Measurements from ENCODE around the gene PKD2L2. TPM values are rescaled to one million over a fixed set of nuclear protein-coding genes. Genes with fewer than 3 reads are reported as not detected.
A peak's percentile ranks its signal among the peaks of the same experiment; 100 is the strongest.

Gene PKD2L2
- total and polyA plus RNA-seq, 8 donors: 0.23 to 0.82 (median 0.39) TPM; not detected in 2

GRCh38 chr5:137945825-137946224, 56.6 kb downstream of the PKD2L2 start:
- Histone ChIP-seq H3K4me1 (no peaks in the 10 kb centered on the region), H3K36me3 (peaks cover 10 to 100% of the 10 kb centered on the region in 2 donors), H3K4me3 (no peak overlapping the region), H3K27me3 (no peaks in the 10 kb centered on the region), H3K27ac (no peak overlapping the region), H3K9me3 (no peaks in the 10 kb centered on the region)
- DNase-seq (no peak), ATAC-seq (no peak)
- no peak for TF ChIP-seq CTCF (IDR thresholded peaks at IDR 0.05)
- intact Hi-C loops (cut with DNase I): no loop called here

GRCh38 chr5:137954131-137954879, 65.0 kb downstream of the PKD2L2 start:
- H3K4me3 ChIP-seq: no peak overlapping the region
- intact Hi-C loops (cut with DNase I): no loop called here
- H3K9me3 ChIP-seq: no peaks in the 10 kb centered on the region
- DNase-seq: peak in 1 of 4 donors; percentile 28
- H3K4me1 ChIP-seq: peaks cover 0 to 4% of the 10 kb centered on the region in 2 donors
- no peak for TF ChIP-seq CTCF (IDR thresholded peaks at IDR 0.05)
- H3K27ac ChIP-seq: peak overlapping the region; percentile 14 to 21
- peak; percentile 77 for ATAC-seq
- peaks cover 0 to 71% of the 10 kb centered on the region in 2 donors for H3K36me3 ChIP-seq
- H3K27me3 ChIP-seq: no peaks in the 10 kb centered on the region

GRCh38 chr5:137957948-137958347, 68.7 kb downstream of the PKD2L2 start:
- no peak for TF ChIP-seq CTCF (IDR thresholded peaks at IDR 0.05)
- Histone ChIP-seq H3K36me3 (peaks cover 0 to 49% of the 10 kb centered on the region in 2 donors), H3K27ac (no peak overlapping the region)

GRCh38 chr5:137959488-137959887, 70.2 kb downstream of the PKD2L2 start:
- Histone ChIP-seq H3K9me3 (no peaks in the 10 kb centered on the region), H3K4me3 (no peak overlapping the region), H3K27me3 (no peaks in the 10 kb centered on the region), H3K27ac (no peak overlapping the region), H3K4me1 (peaks cover 0 to 3% of the 10 kb centered on the region in 2 donors), H3K36me3 (peaks cover 0 to 37% of the 10 kb centered on the region in 2 donors)
- TF ChIP-seq CTCF (IDR thresholded peaks at IDR 0.05): no peak
- intact Hi-C loops (cut with DNase I): no loop called here
- no peak for DNase-seq
- no peak for ATAC-seq

More at GRCh38 chr5:137957948-137958347, 68.7 kb downstream of the PKD2L2 start:
- intact Hi-C loops (cut with DNase I): no loop called here
- no peaks in the 10 kb centered on the region for H3K27me3 ChIP-seq
- H3K9me3 ChIP-seq: no peaks in the 10 kb centered on the region
- DNase-seq: no peak
- H3K4me3 ChIP-seq: no peak overlapping the region
- peaks cover 0 to 4% of the 10 kb centered on the region in 2 donors for H3K4me1 ChIP-seq
- ATAC-seq: no peak

GRCh38 chr5:137960141-137960540, 70.9 kb downstream of the PKD2L2 start:
- peaks cover 0 to 37% of the 10 kb centered on the region in 2 donors for H3K36me3 ChIP-seq
- H3K27ac ChIP-seq: no peak overlapping the region
- ATAC-seq (no peak), DNase-seq (no peak)
- H3K27me3 ChIP-seq: no peaks in the 10 kb centered on the region
- no peaks in the 10 kb centered on the region for H3K9me3 ChIP-seq
- no peaks in the 10 kb centered on the region for H3K4me1 ChIP-seq
- no peak for TF ChIP-seq CTCF (IDR thresholded peaks at IDR 0.05)
- H3K4me3 ChIP-seq: no peak overlapping the region
- intact Hi-C loops (cut with DNase I): no loop called here

Measured in left lung (tissue), 10 donors.